Natural killer cell (primary cell): Measurements from ENCODE around the gene NUAK1. TPM values are rescaled to one million over a fixed set of nuclear protein-coding genes. Genes with fewer than 3 reads are reported as not detected.

Experiments
- ATAC-seq, 3 donors: fragments of 150-1000 bp in 2 of 3; fragments of 200-7000 bp in 1 of 3; cut with Tn5 transposase; 1 replicate in 1 of 3; 2 replicates in 2 of 3; pipeline ENCODE4 v1.10.0; 2021; ENCODE audit warnings: mild to moderate bottlenecking in 2 of 3, moderate library complexity in 2 of 3
- DNase-seq, 2 donors: peaks; one replicate each; pipeline versions ENCODE4 v3.0.0 to v3.0.0-alpha.2; 2013 to 2021; ENCODE audit warnings: mixed read lengths in 1 of 2
- H3K27ac ChIP-seq: one replicate; pipeline ENCODE4 v1.5.1; 2013; ENCODE audit warnings: mild to moderate bottlenecking, low read length
- H3K27me3 ChIP-seq: one replicate; pipeline ENCODE4 v1.6.1; 2013; ENCODE audit warnings: low read length; ENCODE audit not compliant: control insufficient read depth, insufficient read depth
- H3K36me3 ChIP-seq: one replicate; pipeline ENCODE4 v1.6.1; 2013; ENCODE audit warnings: low read length; ENCODE audit not compliant: control insufficient read depth, insufficient read depth
- H3K4me1 ChIP-seq: one replicate; pipeline ENCODE4 v1.6.1; 2013; ENCODE audit warnings: low read length; ENCODE audit not compliant: control insufficient read depth, insufficient read depth
- H3K4me3 ChIP-seq: one replicate; pipeline ENCODE4 v1.5.1; 2013; ENCODE audit warnings: low read length
- H3K9me3 ChIP-seq: one replicate; pipeline ENCODE4 v1.6.1; 2013; ENCODE audit warnings: low read length; ENCODE audit not compliant: control insufficient read depth, insufficient read depth
- H3K27ac Mint-ChIP-seq, 2 donors: one replicate each; pipeline ENCODE4 v1.8.0; 2022; ENCODE audit warnings: mild to moderate bottlenecking in 2 of 2, mixed read lengths in 2 of 2, moderate library complexity in 1 of 2
- H3K27me3 Mint-ChIP-seq, 2 donors: one replicate each; pipeline ENCODE4 v1.8.0; 2022; ENCODE audit warnings: low read depth in 2 of 2, mixed read lengths in 2 of 2
- H3K36me3 Mint-ChIP-seq: one replicate; pipeline ENCODE4 v1.8.0; 2022; ENCODE audit warnings: mixed read lengths
- H3K4me1 Mint-ChIP-seq, 2 donors: one replicate each; pipeline ENCODE4 v1.8.0; 2022; ENCODE audit warnings: mixed read lengths in 2 of 2
- H3K4me3 Mint-ChIP-seq: one replicate; pipeline ENCODE4 v1.8.0; 2022; ENCODE audit warnings: mild to moderate bottlenecking, moderate library complexity, mixed read lengths
- H3K9me3 Mint-ChIP-seq, 2 donors: one replicate each; pipeline ENCODE4 v1.8.0; 2022; ENCODE audit warnings: mixed read lengths in 2 of 2
- WGBS: methylation state at CpG from one replicate; pipeline ENCODE4 v1.1.7; 2013; ENCODE audit warnings: missing lambda C conversion rate; ENCODE audit not compliant: insufficient coverage; 5-methylcytosine and 5-hydroxymethylcytosine counted together
- intact Hi-C: fragments of 100-400 bp; cut with micrococcal nuclease; formaldehyde crosslinking; loops from one replicate; pipeline ENCODE4 v1.14.2; 2022
- total RNA-seq, 4 donors: library from RNA; stranded (reverse); fragments of 120-200 nt in 1 of 4; gene quantifications; one replicate each; pipeline versions ENCODE4 v1.2.3 to v1.2.4, GENCODE V29; 2013 to 2022
- TF ChIP-seq, protein P1 (sequence below): fragments of 200-600 bp; IDR thresholded peaks from one replicate; pipeline ENCODE4 v1.8.0; 2022; ENCODE audit warnings: antibody characterized with exemption

Gene NUAK1
- total RNA-seq, 3 donors from 2014 or later (not counting 1 experiment from before 2014, with no cell fraction given) = 1.4 to 10.9 (median 3.4) TPM

DNA sequence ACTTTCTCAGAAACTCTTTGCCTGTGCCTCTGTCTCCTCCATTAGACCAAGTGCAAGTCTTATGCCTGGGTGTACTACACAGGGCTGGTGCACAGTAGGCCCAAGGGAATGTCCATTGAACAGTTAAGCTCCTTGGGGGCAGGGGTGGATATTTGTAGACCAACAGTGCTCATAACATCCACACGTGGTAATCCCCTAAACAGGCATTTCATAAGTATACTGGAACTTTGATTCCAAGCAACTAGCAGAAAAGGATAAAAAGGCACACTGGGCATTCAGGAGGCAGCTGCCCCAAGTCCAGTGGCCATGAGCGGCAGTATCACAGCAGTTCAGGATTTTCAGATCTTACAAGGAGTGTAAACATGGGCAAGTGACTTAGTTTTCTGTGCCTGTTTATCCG, 16.8 kb downstream of the NUAK1 start:
- Mint-ChIP-seq H3K4me3 (no peak overlapping the region), H3K9me3 (no peaks in the 10 kb centered on the region), H3K27me3 (peaks cover 14 to 21% of the 10 kb centered on the region in 2 donors), H3K4me1 (no peaks in the 10 kb centered on the region), H3K36me3 (no peaks in the 10 kb centered on the region), H3K27ac (no peak overlapping the region)
- Histone ChIP-seq H3K27ac (no peak overlapping the region), H3K4me1 (no peaks in the 10 kb centered on the region), H3K27me3 (no peaks in the 10 kb centered on the region), H3K36me3 (no peaks in the 10 kb centered on the region), H3K4me3 (no peak overlapping the region), H3K9me3 (no peaks in the 10 kb centered on the region)
- WGBS = 84% methylated on average over 3 of the region's 3 CpGs
- ATAC-seq (no peak), DNase-seq (no peak)
- TF ChIP-seq, protein P1, sequence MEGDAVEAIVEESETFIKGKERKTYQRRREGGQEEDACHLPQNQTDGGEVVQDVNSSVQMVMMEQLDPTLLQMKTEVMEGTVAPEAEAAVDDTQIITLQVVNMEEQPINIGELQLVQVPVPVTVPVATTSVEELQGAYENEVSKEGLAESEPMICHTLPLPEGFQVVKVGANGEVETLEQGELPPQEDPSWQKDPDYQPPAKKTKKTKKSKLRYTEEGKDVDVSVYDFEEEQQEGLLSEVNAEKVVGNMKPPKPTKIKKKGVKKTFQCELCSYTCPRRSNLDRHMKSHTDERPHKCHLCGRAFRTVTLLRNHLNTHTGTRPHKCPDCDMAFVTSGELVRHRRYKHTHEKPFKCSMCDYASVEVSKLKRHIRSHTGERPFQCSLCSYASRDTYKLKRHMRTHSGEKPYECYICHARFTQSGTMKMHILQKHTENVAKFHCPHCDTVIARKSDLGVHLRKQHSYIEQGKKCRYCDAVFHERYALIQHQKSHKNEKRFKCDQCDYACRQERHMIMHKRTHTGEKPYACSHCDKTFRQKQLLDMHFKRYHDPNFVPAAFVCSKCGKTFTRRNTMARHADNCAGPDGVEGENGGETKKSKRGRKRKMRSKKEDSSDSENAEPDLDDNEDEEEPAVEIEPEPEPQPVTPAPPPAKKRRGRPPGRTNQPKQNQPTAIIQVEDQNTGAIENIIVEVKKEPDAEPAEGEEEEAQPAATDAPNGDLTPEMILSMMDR = no peak
- intact Hi-C loops = no loop called here

DNA sequence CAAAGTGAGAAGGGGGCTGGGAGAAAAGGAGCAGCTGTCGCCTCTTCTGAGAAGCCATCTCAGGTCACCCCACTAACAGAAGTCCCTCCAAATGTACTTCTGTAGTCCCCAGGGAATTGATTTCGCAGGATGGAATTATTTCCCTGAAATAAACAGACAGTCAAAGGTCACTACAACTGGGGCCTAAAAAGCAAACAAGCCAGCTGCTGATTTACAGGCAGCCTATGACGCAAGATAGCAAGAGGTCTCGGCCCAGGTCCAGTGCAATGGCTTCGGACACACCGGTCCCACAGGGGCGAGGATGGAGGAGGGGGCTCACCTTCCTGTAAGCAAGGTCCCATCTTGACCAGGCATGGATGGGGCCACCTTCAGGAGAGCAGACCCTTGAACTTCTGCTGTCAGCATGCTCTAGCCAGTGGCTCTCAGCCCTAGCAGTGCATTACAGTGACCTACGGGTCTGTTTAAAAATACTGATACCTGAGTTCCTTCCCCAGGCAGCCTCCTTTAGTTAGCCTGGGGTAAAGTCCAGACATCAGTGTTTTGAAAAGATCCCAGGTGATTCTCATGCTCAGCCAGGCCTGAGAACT, 18.1 kb downstream of the NUAK1 start:
- H3K4me3 Mint-ChIP-seq = no peak overlapping the region

DNA sequence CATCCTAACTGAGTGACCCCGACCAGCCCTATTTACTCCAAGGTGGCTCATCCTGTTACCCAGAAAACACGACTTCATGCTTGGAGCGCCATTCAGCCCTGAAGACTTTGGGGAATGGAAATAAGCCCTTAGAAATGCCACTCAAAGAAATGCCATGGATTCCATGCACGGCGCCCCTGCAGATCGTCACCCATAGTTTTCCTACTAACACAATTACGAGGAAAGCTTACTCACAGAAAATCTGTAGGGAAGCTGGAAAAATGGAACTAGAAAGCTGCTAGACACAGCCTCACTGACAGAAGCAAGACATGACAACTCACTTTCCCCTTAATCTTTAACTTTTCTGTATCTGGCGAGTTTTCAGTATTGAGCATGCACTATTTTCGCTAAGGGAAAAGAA, 19.5 kb downstream of the NUAK1 start:
- ATAC-seq = no peak
- no peaks in the 10 kb centered on the region for H3K4me1 Mint-ChIP-seq
- H3K4me3 Mint-ChIP-seq = no peak overlapping the region
- no peaks in the 10 kb centered on the region for H3K36me3 Mint-ChIP-seq
- Histone ChIP-seq H3K27me3 (no peaks in the 10 kb centered on the region), H3K4me1 (no peaks in the 10 kb centered on the region), H3K4me3 (no peak overlapping the region), H3K27ac (no peak overlapping the region), H3K36me3 (no peaks in the 10 kb centered on the region), H3K9me3 (no peaks in the 10 kb centered on the region)
- WGBS = 88% methylated on average over 7 of the region's 9 CpGs
- no peak for DNase-seq
- intact Hi-C loops = no loop called here
- peaks cover 8 to 25% of the 10 kb centered on the region in 2 donors for H3K27me3 Mint-ChIP-seq
- no peaks in the 10 kb centered on the region for H3K9me3 Mint-ChIP-seq
- no peak overlapping the region for H3K27ac Mint-ChIP-seq
- TF ChIP-seq, protein P1 = no peak

More for the DNA sequence above, 18.1 kb downstream of the NUAK1 start:
- H3K4me3 ChIP-seq = no peak overlapping the region
- H3K27ac ChIP-seq = no peak overlapping the region
- TF ChIP-seq, protein P1 = no peak
- H3K36me3 ChIP-seq = no peaks in the 10 kb centered on the region
- Mint-ChIP-seq H3K27me3 (peaks cover 11 to 25% of the 10 kb centered on the region in 2 donors), H3K27ac (no peak overlapping the region), H3K4me1 (no peaks in the 10 kb centered on the region), H3K36me3 (no peaks in the 10 kb centered on the region), H3K9me3 (no peaks in the 10 kb centered on the region)
- DNase-seq (no peak), ATAC-seq (no peak)
- H3K4me1 ChIP-seq = no peaks in the 10 kb centered on the region
- H3K27me3 ChIP-seq = no peaks in the 10 kb centered on the region
- H3K9me3 ChIP-seq = no peaks in the 10 kb centered on the region
- WGBS = 94% methylated on average over 8 of the region's 8 CpGs
- intact Hi-C loops = no loop called here
